Kidney epithelial cell (primary cell): ENCODE data around the gene CTNNA3. TPM values are rescaled to one million over a fixed set of nuclear protein-coding genes. Genes with fewer than 3 reads are reported as not detected.

Source experiments
- DNase-seq: peaks from one replicate; pipeline ENCODE4 v3.0.0-alpha.2; 2010; ENCODE audit warnings: low read depth
- H3K27me3 ChIP-seq: 2 replicates; pipeline ENCODE4 v1.6.0; 2011; ENCODE audit warnings: low read length; ENCODE audit not compliant: control insufficient read depth, insufficient read depth
- H3K36me3 ChIP-seq: 2 replicates; pipeline ENCODE4 v1.5.1; 2011; ENCODE audit warnings: low read length; ENCODE audit not compliant: control insufficient read depth, insufficient read depth
- H3K4me3 ChIP-seq: 2 replicates; pipeline ENCODE4 v1.5.1; 2011; ENCODE audit warnings: low read depth, mild to moderate bottlenecking, control low read depth, low read length
- CTCF ChIP-seq: IDR thresholded peaks from 2 replicates; pipeline ENCODE4 v1.5.1; 2011; ENCODE audit warnings: mild to moderate bottlenecking, moderate library complexity, low read length, control low read depth, inconsistent platforms; ENCODE audit not compliant: insufficient read depth, poor library complexity, severe bottlenecking
- total RNA-seq: library from RNA; depleted of rRNA; stranded (reverse); fragments of >200 nt; gene quantifications from 2 replicates; pipeline ENCODE4 v1.2.3, GENCODE V29; 2015

Gene CTNNA3
- total RNA-seq, 1 donor from 2014 or later, result 0.79 TPM

- H3K36me3 ChIP-seq, result no peaks in the 10 kb centered on the region
- no peak for DNase-seq
- no peak overlapping the region for H3K4me3 ChIP-seq
- no peaks in the 10 kb centered on the region for H3K27me3 ChIP-seq
- TF ChIP-seq CTCF, result no peak
Observed at GRCh38 chr10:66919248-66919647, 776.7 kb downstream of the CTNNA3 start.

GRCh38 chr10:66917104-66917503 is 778.9 kb downstream of the CTNNA3 start:
- no peak for DNase-seq
- no peak for TF ChIP-seq CTCF
- Histone ChIP-seq H3K4me3 (no peak overlapping the region), H3K27me3 (no peaks in the 10 kb centered on the region), H3K36me3 (no peaks in the 10 kb centered on the region)

GRCh38 chr10:66916030-66916429 is 780.0 kb downstream of the CTNNA3 start:
- no peak overlapping the region for H3K4me3 ChIP-seq
- no peaks in the 10 kb centered on the region for H3K36me3 ChIP-seq
- TF ChIP-seq CTCF, result no peak
- H3K27me3 ChIP-seq, result no peaks in the 10 kb centered on the region
- no peak for DNase-seq

GRCh38 chr10:66910671-66911070 is 785.3 kb downstream of the CTNNA3 start:
- DNase-seq, result no peak
- H3K4me3 ChIP-seq, result no peak overlapping the region
- H3K36me3 ChIP-seq, result no peaks in the 10 kb centered on the region
- no peaks in the 10 kb centered on the region for H3K27me3 ChIP-seq
- TF ChIP-seq CTCF, result no peak

- H3K36me3 ChIP-seq, result no peaks in the 10 kb centered on the region
- TF ChIP-seq CTCF, result no peak
- no peak overlapping the region for H3K4me3 ChIP-seq
- H3K27me3 ChIP-seq, result no peaks in the 10 kb centered on the region
- DNase-seq, result no peak
Observed at GRCh38 chr10:66892871-66893270, 803.1 kb downstream of the CTNNA3 start.

- no peak for TF ChIP-seq CTCF
- Histone ChIP-seq H3K36me3 (no peaks in the 10 kb centered on the region), H3K27me3 (no peaks in the 10 kb centered on the region), H3K4me3 (no peak overlapping the region)
- DNase-seq, result no peak
Observed at GRCh38 chr10:66888237-66888636, 807.8 kb downstream of the CTNNA3 start.
